PC-3 (cell line): ENCODE results near the gene DYSF.

Source experiments
- EZH2 ChIP-seq: fragments of 300-600 bp; sonication (generic); IDR thresholded peaks from one replicate; pipeline ENCODE4 v1.6.1; 2017; ENCODE audit warnings: antibody characterized with exemption, mild to moderate bottlenecking, low read length; ENCODE audit not compliant: unreplicated experiment
- TF ChIP-seq, protein P1 (sequence below): fragments of 300-600 bp; sonication (generic); conservative IDR thresholded peaks from 2 replicates; pipeline ENCODE4 v1.5.1; 2017; ENCODE audit warnings: antibody characterized with exemption, low read depth, mild to moderate bottlenecking, low read length

DNA sequence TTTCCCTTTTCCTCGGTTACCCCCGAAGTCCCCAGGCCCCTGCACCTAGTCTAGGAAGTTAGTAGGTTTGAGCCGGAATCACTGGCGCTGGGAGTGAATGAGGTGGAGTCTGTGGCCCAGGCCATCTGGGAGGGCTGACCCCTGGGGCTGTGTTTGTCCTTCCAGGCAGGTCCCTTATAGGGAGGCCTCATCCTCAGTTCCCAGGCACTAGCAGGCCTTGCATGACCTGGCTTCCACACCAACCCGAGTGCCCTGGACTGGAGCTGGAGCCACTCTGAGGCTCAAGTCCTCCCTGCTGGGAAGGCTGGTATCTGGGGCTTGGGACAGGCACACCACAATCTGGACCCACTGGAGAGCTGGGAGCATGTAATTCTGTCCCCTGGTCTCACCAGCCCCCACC, 111.0 kb downstream of the DYSF start:
- TF ChIP-seq, protein P1, sequence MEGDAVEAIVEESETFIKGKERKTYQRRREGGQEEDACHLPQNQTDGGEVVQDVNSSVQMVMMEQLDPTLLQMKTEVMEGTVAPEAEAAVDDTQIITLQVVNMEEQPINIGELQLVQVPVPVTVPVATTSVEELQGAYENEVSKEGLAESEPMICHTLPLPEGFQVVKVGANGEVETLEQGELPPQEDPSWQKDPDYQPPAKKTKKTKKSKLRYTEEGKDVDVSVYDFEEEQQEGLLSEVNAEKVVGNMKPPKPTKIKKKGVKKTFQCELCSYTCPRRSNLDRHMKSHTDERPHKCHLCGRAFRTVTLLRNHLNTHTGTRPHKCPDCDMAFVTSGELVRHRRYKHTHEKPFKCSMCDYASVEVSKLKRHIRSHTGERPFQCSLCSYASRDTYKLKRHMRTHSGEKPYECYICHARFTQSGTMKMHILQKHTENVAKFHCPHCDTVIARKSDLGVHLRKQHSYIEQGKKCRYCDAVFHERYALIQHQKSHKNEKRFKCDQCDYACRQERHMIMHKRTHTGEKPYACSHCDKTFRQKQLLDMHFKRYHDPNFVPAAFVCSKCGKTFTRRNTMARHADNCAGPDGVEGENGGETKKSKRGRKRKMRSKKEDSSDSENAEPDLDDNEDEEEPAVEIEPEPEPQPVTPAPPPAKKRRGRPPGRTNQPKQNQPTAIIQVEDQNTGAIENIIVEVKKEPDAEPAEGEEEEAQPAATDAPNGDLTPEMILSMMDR: no peak
- TF ChIP-seq EZH2: no peak
